HepG2 (cell line): ENCODE results near the gene DNAJA3. TPM values are rescaled to one million over a fixed set of nuclear protein-coding genes. Genes with fewer than 3 reads are reported as not detected.

Experiments used
- ATAC-seq: fragments of 200-7000 bp; cut with Tn5 transposase; 3 replicates; pipeline ENCODE4 v1.9.1; 2020; ENCODE audit warnings: mild to moderate bottlenecking, moderate library complexity
- BruUV-seq: library from RNA; stranded (reverse); fragments of 400-500 nt; replicated peaks from 2 replicates; lab custom pipeline; 2021; lab: Mats Ljungman, UMichigan
- CTCF ChIA-PET: fragments of 300-600 bp; formaldehyde crosslinking; extraction: SDS; loops from one replicate; lab custom pipeline; 2021; ENCODE audit warnings: low total read pairs, inconsistent platforms, low intra/inter-chr PET ratio; lab: Yijun Ruan, JAX
- POLR2A ChIA-PET: fragments of 350-600 bp; sonication (Branson Sonifier 250); formaldehyde crosslinking; loops from one replicate; lab custom pipeline; 2020; ENCODE audit warnings: antibody characterized with exemption, inconsistent platforms; lab: Yijun Ruan, JAX
- DNase-seq: peaks from one replicate; pipeline ENCODE4 v3.0.0-alpha.2; 2015; ENCODE audit warnings: low spot score
- FAIRE-seq: peaks from 3 replicates; lab custom pipeline; 2011; peaks lifted over from hg19 to GRCh38; lab: Jason Lieb, UNC
- H2AFZ ChIP-seq: one replicate; pipeline ENCODE4 v1.6.1; 2011; ENCODE audit warnings: low read length, inconsistent platforms
- H3K27ac ChIP-seq: fragments of 300-600 bp; 3 replicates; pipeline ENCODE4 v1.8.0; 2011; ENCODE audit warnings: mixed run types, mild to moderate bottlenecking, mixed read lengths, low read length, inconsistent platforms; ENCODE audit not compliant: insufficient read depth; ENCODE audit errors: extremely low read length
- H3K27me3 ChIP-seq, 2 experiments: fragments of 200-600 bp in 1 of 2; 2 replicates in 1 of 2; 3 replicates in 1 of 2; pipeline versions ENCODE4 v1.6.0 to v1.8.0; 2011; ENCODE audit warnings: low read length in 2 of 2, mild to moderate bottlenecking in 2 of 2, moderate library complexity in 2 of 2, inconsistent platforms in 1 of 2; ENCODE audit not compliant: insufficient read depth in 2 of 2, control insufficient read depth in 1 of 2
- H3K36me3 ChIP-seq, 2 experiments: fragments of 200-600 bp in 1 of 2; replicated peaks in 1 of 2; 2 replicates in 1 of 2; 3 replicates in 1 of 2; pipeline versions ENCODE4 v1.5.1 to v1.8.0; 2011; ENCODE audit warnings: low read length in 2 of 2, inconsistent platforms in 1 of 2; ENCODE audit not compliant: insufficient read depth in 2 of 2, control insufficient read depth in 1 of 2
- H3K4me1 ChIP-seq: 2 replicates; pipeline ENCODE4 v1.5.1; 2012; ENCODE audit warnings: low read length, inconsistent platforms; ENCODE audit not compliant: insufficient read depth
- H3K4me2 ChIP-seq: 2 replicates; pipeline ENCODE4 v1.6.0; 2011; ENCODE audit warnings: low read depth, low read length, inconsistent platforms
- H3K4me3 ChIP-seq, 3 experiments: fragments of 200-600 bp in 1 of 3; sonication (generic), shearing (Covaris generic) in 1 of 3; replicated peaks in 1 of 3; 2 replicates each; pipeline ENCODE4 v1.5.1; 2011 to 2016; ENCODE audit warnings: low read length in 3 of 3, inconsistent platforms in 2 of 3, low read depth in 2 of 3, mild to moderate bottlenecking in 2 of 3, control low read depth in 1 of 3, mixed read lengths in 1 of 3; ENCODE audit not compliant: insufficient read depth in 1 of 3
- H3K79me2 ChIP-seq: one replicate; pipeline ENCODE4 v1.6.1; 2011; ENCODE audit warnings: low read length, inconsistent platforms; ENCODE audit not compliant: insufficient read depth
- H3K9ac ChIP-seq: 2 replicates; pipeline ENCODE4 v1.6.0; 2011; ENCODE audit warnings: mild to moderate bottlenecking, low read depth, low read length, inconsistent platforms; ENCODE audit not compliant: insufficient read depth
- H3K9me3 ChIP-seq: 2 replicates; pipeline ENCODE4 v1.5.1; 2012; ENCODE audit warnings: mild to moderate bottlenecking, low read length
- H4K20me1 ChIP-seq: 2 replicates; pipeline ENCODE4 v1.6.0; 2011; ENCODE audit warnings: inconsistent platforms, mild to moderate bottlenecking, low read length, moderate library complexity; ENCODE audit not compliant: insufficient read depth
- CBX5 ChIP-seq: sonication (generic); formaldehyde crosslinking; IDR thresholded peaks from 2 replicates; pipeline ENCODE4 v1.4.0; 2020; ENCODE audit warnings: missing genetic modification reagents, borderline replicate concordance
- FOXO1 ChIP-seq: sonication (generic); formaldehyde crosslinking; IDR thresholded peaks from 2 replicates; pipeline ENCODE4 v1.4.0; 2020; ENCODE audit warnings: missing genetic modification reagents
- HNF4G ChIP-seq, 2 experiments: sonication (generic) in 1 of 2; formaldehyde crosslinking in 1 of 2; IDR thresholded peaks; 2 replicates each; pipeline versions ENCODE4 v1.4.0 to v1.6.1; 2011 to 2020; ENCODE audit warnings: borderline replicate concordance in 2 of 2, low read depth in 2 of 2, mild to moderate bottlenecking in 2 of 2, low read length in 1 of 2, missing genetic modification reagents in 1 of 2, moderate library complexity in 1 of 2
- HNRNPK ChIP-seq: fragments of 200-400 bp; formaldehyde crosslinking; IDR thresholded peaks from 2 replicates; pipeline ENCODE4 v1.6.1; 2018; ENCODE audit warnings: low read length, low read depth, moderate library complexity, mild to moderate bottlenecking; ENCODE audit not compliant: poor library complexity, severe bottlenecking
- MAFG ChIP-seq: sonication (generic); formaldehyde crosslinking; IDR thresholded peaks from 2 replicates; pipeline ENCODE4 v1.5.1; 2020; ENCODE audit warnings: mild to moderate bottlenecking, missing genetic modification reagents
- ONECUT2 ChIP-seq: sonication (generic); formaldehyde crosslinking; IDR thresholded peaks from 2 replicates; pipeline ENCODE4 v1.4.0; 2020; ENCODE audit warnings: missing genetic modification reagents
- POLR2AphosphoS2 ChIP-seq: IDR thresholded peaks from 2 replicates; pipeline ENCODE4 v1.6.1; 2011; ENCODE audit warnings: low read depth, low read length, improper control_type of control experiment
- ZNF563 ChIP-seq: sonication (generic); formaldehyde crosslinking; IDR thresholded peaks from 2 replicates; pipeline ENCODE4 v1.8.0; 2022; ENCODE audit warnings: mild to moderate bottlenecking, moderate library complexity, missing genetic modification reagents
- ZNF672 ChIP-seq: sonication (generic); formaldehyde crosslinking; IDR thresholded peaks from 2 replicates; pipeline ENCODE4 v1.8.1; 2022; ENCODE audit warnings: missing genetic modification reagents
- ZNF75D ChIP-seq: sonication (generic); formaldehyde crosslinking; IDR thresholded peaks from 2 replicates; pipeline ENCODE4 v1.8.1; 2023; ENCODE audit warnings: missing genetic modification reagents, mild to moderate bottlenecking, borderline replicate concordance
- WGBS: methylation state at CpG from one replicate; pipeline ENCODE4 v1.1.6; 2017; ENCODE audit warnings: low lambda C conversion rate; 5-methylcytosine and 5-hydroxymethylcytosine counted together
- in situ Hi-C: cut with HindIII; loops from 2 replicates; pipeline ENCODE4 v1.10.0; 2017; ENCODE audit warnings: low pct_unique_long_range_greater_than_20kb; ENCODE audit not compliant: extremely low pct_ligation_motif_present
- intact Hi-C: fragments of 100-400 bp; cut with micrococcal nuclease; formaldehyde crosslinking; loops from one replicate; pipeline ENCODE4 v1.10.0; 2022; ENCODE audit not compliant: unreplicated experiment
- polyA plus RNA-seq, 8 experiments: library from polyadenylated mRNA; depleted of rRNA in 3 of 8; stranded (reverse) in 7 of 8; unstranded in 1 of 8; fragments of >200 nt; fragmentation: Illumina TruSeq in 4 of 8; extraction: Trizol in 4 of 8; gene quantifications; 2 replicates each; pipeline versions ENCODE4 v1.2.1 to v1.2.3, GENCODE V29; 2011 to 2016; ENCODE audit warnings: low read depth in 4 of 8, missing spikeins in 1 of 8, mixed read lengths in 1 of 8; ENCODE audit not compliant: insufficient read depth in 1 of 8
- total RNA-seq, 5 experiments: library from RNA; depleted of rRNA; stranded (reverse); fragments of >200 nt; fragmentation: Illumina TruSeq; extraction: Trizol; gene quantifications; 2 replicates each; pipeline ENCODE4 v1.2.3, GENCODE V29; 2016; ENCODE audit warnings: low read depth in 1 of 5
- TF ChIP-seq, protein P1 (sequence below), 2 experiments: sonication (generic) in 1 of 2; formaldehyde crosslinking in 1 of 2; IDR thresholded peaks; 2 replicates each; pipeline versions ENCODE4 v1.5.1 to v1.6.1; 2011 to 2020; ENCODE audit warnings: borderline replicate concordance in 1 of 2, low read depth in 1 of 2, low read length in 1 of 2, mild to moderate bottlenecking in 1 of 2, missing genetic modification reagents in 1 of 2, moderate library complexity in 1 of 2
- TF ChIP-seq, protein P2 (sequence below): sonication (generic); formaldehyde crosslinking; IDR thresholded peaks from 2 replicates; pipeline ENCODE4 v1.4.0; 2020; ENCODE audit warnings: missing genetic modification reagents
- TF ChIP-seq, protein P3 (sequence below), 2 experiments: IDR thresholded peaks; 2 replicates each; pipeline ENCODE4 v1.6.1; 2011 to 2012; ENCODE audit warnings: low read length in 2 of 2, borderline replicate concordance in 1 of 2, low read depth in 1 of 2, mild to moderate bottlenecking in 1 of 2, moderate library complexity in 1 of 2

The DNAJA3 gene
- total and polyA plus RNA-seq, 2 of the 13 experiments (the other 11 are each of a cell fraction or from before 2014, with no cell fraction given): 77.0 to 83.3 TPM

DNA sequence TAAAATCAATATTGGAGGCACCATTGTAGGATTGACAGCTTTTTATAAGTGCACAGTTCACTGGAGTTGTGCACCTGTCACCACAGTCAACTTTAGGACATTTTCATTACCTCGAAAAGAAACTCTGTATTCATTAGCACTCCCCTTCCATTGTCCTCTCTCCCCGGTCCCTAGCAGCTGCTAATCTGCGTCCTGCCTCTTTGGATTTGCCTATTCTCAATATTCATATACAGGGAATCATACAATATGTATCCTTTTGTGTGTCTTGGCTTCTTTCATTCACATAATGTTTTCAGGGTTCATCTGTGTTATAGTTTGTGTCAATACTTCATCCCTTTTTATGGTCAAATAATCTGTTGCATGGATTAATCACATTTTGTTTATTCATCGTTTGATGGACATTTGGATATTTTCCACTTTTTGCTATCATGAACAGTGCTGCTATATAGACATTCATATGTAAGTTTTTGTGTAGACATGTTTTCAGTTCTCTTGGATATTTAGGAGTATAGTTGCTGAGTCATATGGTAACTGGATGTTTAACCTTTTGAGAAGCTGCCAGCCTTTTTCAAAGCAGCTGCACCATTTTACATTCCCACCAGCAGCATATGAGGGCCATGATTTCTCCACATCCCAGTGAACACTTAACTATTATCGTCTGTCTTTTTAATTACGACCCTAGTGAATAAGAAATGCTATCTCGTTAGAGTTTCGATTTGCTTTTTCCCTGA, 9.8 kb downstream of the DNAJA3 start:
- Histone ChIP-seq H3K4me1 (no peaks in the 10 kb centered on the region), H3K9me3 (no peaks in the 10 kb centered on the region), H2AFZ (no peak overlapping the region), H4K20me1 (no peaks in the 10 kb centered on the region), H3K9ac (no peak overlapping the region), H3K4me2 (no peak overlapping the region), H3K27ac (no peak overlapping the region), H3K27me3 (no peaks in the 10 kb centered on the region), H3K4me3 (no peak overlapping the region), H3K79me2 (peaks cover 8% of the 10 kb centered on the region), H3K36me3 (peaks cover 21 to 56% of the 10 kb centered on the region in 2 experiments)
- intact Hi-C loops (no loop called here), in situ Hi-C loops (no loop called here)
- ChIA-PET CTCF (no interaction called here), POLR2A (no interaction called here)
- ATAC-seq (no peak), DNase-seq (no peak), FAIRE-seq (no peak)
- BruUV-seq: no TSS peak
- WGBS: 98% methylated on average over 8 of the region's 8 CpGs
- TF ChIP-seq, protein P1, sequence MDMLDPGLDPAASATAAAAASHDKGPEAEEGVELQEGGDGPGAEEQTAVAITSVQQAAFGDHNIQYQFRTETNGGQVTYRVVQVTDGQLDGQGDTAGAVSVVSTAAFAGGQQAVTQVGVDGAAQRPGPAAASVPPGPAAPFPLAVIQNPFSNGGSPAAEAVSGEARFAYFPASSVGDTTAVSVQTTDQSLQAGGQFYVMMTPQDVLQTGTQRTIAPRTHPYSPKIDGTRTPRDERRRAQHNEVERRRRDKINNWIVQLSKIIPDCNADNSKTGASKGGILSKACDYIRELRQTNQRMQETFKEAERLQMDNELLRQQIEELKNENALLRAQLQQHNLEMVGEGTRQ (IDR thresholded peaks at IDR 0.05; ENCODE audit: low read depth, low read length): no peak
- TF ChIP-seq, protein P1 (CRISPR knock-in tag; IDR thresholded peaks at IDR 0.05; ENCODE audit: borderline replicate concordance): no peak
- TF ChIP-seq, protein P2, sequence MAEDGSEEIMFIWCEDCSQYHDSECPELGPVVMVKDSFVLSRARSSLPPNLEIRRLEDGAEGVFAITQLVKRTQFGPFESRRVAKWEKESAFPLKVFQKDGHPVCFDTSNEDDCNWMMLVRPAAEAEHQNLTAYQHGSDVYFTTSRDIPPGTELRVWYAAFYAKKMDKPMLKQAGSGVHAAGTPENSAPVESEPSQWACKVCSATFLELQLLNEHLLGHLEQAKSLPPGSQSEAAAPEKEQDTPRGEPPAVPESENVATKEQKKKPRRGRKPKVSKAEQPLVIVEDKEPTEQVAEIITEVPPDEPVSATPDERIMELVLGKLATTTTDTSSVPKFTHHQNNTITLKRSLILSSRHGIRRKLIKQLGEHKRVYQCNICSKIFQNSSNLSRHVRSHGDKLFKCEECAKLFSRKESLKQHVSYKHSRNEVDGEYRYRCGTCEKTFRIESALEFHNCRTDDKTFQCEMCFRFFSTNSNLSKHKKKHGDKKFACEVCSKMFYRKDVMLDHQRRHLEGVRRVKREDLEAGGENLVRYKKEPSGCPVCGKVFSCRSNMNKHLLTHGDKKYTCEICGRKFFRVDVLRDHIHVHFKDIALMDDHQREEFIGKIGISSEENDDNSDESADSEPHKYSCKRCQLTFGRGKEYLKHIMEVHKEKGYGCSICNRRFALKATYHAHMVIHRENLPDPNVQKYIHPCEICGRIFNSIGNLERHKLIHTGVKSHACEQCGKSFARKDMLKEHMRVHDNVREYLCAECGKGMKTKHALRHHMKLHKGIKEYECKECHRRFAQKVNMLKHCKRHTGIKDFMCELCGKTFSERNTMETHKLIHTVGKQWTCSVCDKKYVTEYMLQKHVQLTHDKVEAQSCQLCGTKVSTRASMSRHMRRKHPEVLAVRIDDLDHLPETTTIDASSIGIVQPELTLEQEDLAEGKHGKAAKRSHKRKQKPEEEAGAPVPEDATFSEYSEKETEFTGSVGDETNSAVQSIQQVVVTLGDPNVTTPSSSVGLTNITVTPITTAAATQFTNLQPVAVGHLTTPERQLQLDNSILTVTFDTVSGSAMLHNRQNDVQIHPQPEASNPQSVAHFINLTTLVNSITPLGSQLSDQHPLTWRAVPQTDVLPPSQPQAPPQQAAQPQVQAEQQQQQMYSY (CRISPR knock-in tag): no peak
- no peak for TF ChIP-seq FOXO1 (CRISPR knock-in tag)
- TF ChIP-seq HNF4G (IDR thresholded peaks at IDR 0.05; ENCODE audit: borderline replicate concordance, low read depth, low read length): no peak
- no peak for TF ChIP-seq HNF4G (CRISPR knock-in tag; IDR thresholded peaks at IDR 0.05; ENCODE audit: borderline replicate concordance, low read depth)
- TF ChIP-seq, protein P3, sequence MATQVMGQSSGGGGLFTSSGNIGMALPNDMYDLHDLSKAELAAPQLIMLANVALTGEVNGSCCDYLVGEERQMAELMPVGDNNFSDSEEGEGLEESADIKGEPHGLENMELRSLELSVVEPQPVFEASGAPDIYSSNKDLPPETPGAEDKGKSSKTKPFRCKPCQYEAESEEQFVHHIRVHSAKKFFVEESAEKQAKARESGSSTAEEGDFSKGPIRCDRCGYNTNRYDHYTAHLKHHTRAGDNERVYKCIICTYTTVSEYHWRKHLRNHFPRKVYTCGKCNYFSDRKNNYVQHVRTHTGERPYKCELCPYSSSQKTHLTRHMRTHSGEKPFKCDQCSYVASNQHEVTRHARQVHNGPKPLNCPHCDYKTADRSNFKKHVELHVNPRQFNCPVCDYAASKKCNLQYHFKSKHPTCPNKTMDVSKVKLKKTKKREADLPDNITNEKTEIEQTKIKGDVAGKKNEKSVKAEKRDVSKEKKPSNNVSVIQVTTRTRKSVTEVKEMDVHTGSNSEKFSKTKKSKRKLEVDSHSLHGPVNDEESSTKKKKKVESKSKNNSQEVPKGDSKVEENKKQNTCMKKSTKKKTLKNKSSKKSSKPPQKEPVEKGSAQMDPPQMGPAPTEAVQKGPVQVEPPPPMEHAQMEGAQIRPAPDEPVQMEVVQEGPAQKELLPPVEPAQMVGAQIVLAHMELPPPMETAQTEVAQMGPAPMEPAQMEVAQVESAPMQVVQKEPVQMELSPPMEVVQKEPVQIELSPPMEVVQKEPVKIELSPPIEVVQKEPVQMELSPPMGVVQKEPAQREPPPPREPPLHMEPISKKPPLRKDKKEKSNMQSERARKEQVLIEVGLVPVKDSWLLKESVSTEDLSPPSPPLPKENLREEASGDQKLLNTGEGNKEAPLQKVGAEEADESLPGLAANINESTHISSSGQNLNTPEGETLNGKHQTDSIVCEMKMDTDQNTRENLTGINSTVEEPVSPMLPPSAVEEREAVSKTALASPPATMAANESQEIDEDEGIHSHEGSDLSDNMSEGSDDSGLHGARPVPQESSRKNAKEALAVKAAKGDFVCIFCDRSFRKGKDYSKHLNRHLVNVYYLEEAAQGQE (IDR thresholded peaks at IDR 0.05; ENCODE audit: borderline replicate concordance in 1 of 2, low read depth in 1 of 2, low read length in 2 of 2): no peak
- no peak for TF ChIP-seq ONECUT2
- TF ChIP-seq HNRNPK: no peak
- no peak for TF ChIP-seq ZNF672 (CRISPR knock-in tag)
- TF ChIP-seq ZNF563: no peak
- TF ChIP-seq POLR2AphosphoS2: no peak
- TF ChIP-seq MAFG (CRISPR knock-in tag): no peak
- TF ChIP-seq ZNF75D (CRISPR knock-in tag): no peak
- no peak for TF ChIP-seq CBX5
